ENCODE measurements around the gene GGPS1. TPM values are rescaled to one million over a fixed set of nuclear protein-coding genes. Genes with fewer than 3 reads are reported as not detected.
A peak's percentile ranks its signal among the peaks of the same experiment; 100 is the strongest.
"Not testable (repeated sequence)": the region's sequence is repeated elsewhere in the genome, so short reads cannot be mapped to it uniquely, and the experiment has no call there.

Gene GGPS1
- polyA plus RNA-seq, 3 donors, result 7.9 to 53.0 (median 45.8) TPM

DNA sequence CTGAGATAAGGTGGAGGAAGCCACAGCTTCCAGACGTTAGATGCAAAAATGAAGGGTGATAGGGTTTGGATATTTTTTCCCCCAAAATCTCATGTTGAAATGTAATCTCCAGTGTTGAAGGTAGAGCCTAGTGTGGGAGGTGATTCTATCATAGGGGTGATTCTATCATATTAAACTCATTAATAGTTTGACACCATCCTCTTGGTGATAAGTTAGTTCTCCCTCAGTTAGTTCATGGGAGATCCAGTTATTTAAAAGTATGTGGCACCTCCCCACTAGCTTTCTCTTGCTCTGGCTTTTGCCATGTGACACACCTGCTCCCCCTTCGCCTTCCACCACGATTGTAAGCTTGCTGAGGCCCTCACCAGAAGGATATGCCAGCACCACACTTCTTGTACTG lies 30.5 kb downstream of the GGPS1 start:
- intact Hi-C loops (cut with micrococcal nuclease), result no loop called here
- Mint-ChIP-seq H3K4me1 (peaks cover 6% of the 10 kb centered on the region), H3K27ac (peak overlapping the region in 1 of 7 donors; percentile 52), H3K4me3 (no peak overlapping the region), H3K9me3 (no peaks in the 10 kb centered on the region), H3K27me3 (ENCODE audit: low read depth in 3 of 3) (peaks cover 0 to 5% (median 3%) of the 10 kb centered on the region in 3 donors), H3K36me3 (no peaks in the 10 kb centered on the region)
- no peaks in the 10 kb centered on the region for H4K20me1 ChIP-seq (ENCODE audit: insufficient read depth, low read length)
- H3K79me2 ChIP-seq (ENCODE audit: insufficient read depth, low read length), result no peaks in the 10 kb centered on the region
- no peak overlapping the region for H2AFZ ChIP-seq (ENCODE audit: insufficient read depth, low read depth, low read length, poor library complexity, severe bottlenecking)
- H3K36me3 ChIP-seq (replicated peaks in 1 of 2; ENCODE audit: control insufficient read depth in 1 of 2, insufficient read depth in 2 of 2, low read length in 2 of 2), result no peaks in the 10 kb centered on the region
- H3K27me3 ChIP-seq (ENCODE audit: control insufficient read depth in 2 of 2, insufficient read depth in 2 of 2, low read length in 2 of 2), result no peaks in the 10 kb centered on the region
- no peak overlapping the region for H3K4me3 ChIP-seq (replicated peaks in 1 of 3; ENCODE audit: low read depth in 2 of 3, low read length in 3 of 3)
- no peak for DNase-seq
- TF ChIP-seq CTCF (IDR thresholded peaks at IDR 0.05), result no peak
- H3K4me2 ChIP-seq (replicated peaks; ENCODE audit: extremely low read depth, low read length, poor library complexity, severe bottlenecking), result no peak overlapping the region
- no CpG with 5 or more reads among the region's 3 CpGs for WGBS (ENCODE audit: insufficient coverage)
- H3K9ac ChIP-seq (ENCODE audit: insufficient read depth, low read length, poor library complexity, severe bottlenecking), result no peak overlapping the region
- H3K4me1 ChIP-seq (ENCODE audit: control insufficient read depth in 1 of 2, insufficient read depth in 2 of 2, low read length in 2 of 2), result no peaks in the 10 kb centered on the region
- H3K9me3 ChIP-seq (replicated peaks in 1 of 2; ENCODE audit: control insufficient read depth in 1 of 2, insufficient read depth in 1 of 2, low read length in 2 of 2), result no peaks in the 10 kb centered on the region
- no peak overlapping the region for H3K27ac ChIP-seq (ENCODE audit: low read depth in 1 of 2, low read length in 2 of 2)

- H3K27me3 Mint-ChIP-seq (ENCODE audit: low read depth in 3 of 3); H3K9ac ChIP-seq (ENCODE audit: insufficient read depth, low read length, poor library complexity, severe bottlenecking); H2AFZ ChIP-seq (ENCODE audit: insufficient read depth, low read depth, low read length, poor library complexity, severe bottlenecking); H3K4me2 ChIP-seq (replicated peaks; ENCODE audit: extremely low read depth, low read length, poor library complexity, severe bottlenecking); H3K4me3 Mint-ChIP-seq; H3K27ac Mint-ChIP-seq; H4K20me1 ChIP-seq (ENCODE audit: insufficient read depth, low read length); H3K4me3 ChIP-seq (replicated peaks in 1 of 3; ENCODE audit: low read depth in 2 of 3, low read length in 3 of 3); H3K36me3 ChIP-seq (replicated peaks in 1 of 2; ENCODE audit: control insufficient read depth in 1 of 2, insufficient read depth in 2 of 2, low read length in 2 of 2); H3K27ac ChIP-seq (ENCODE audit: low read depth in 1 of 2, low read length in 2 of 2); intact Hi-C loops (cut with micrococcal nuclease); H3K9me3 Mint-ChIP-seq; H3K36me3 Mint-ChIP-seq; H3K9me3 ChIP-seq (replicated peaks in 1 of 2; ENCODE audit: control insufficient read depth in 1 of 2, insufficient read depth in 1 of 2, low read length in 2 of 2); H3K27me3 ChIP-seq (ENCODE audit: control insufficient read depth in 2 of 2, insufficient read depth in 2 of 2, low read length in 2 of 2); DNase-seq: not testable (repeated sequence)
- WGBS (ENCODE audit: insufficient coverage), result 100% methylated on average over 2 of the region's 9 CpGs
- Histone ChIP-seq H3K79me2 (ENCODE audit: insufficient read depth, low read length) (peaks cover 17% of the 10 kb centered on the region), H3K4me1 (ENCODE audit: control insufficient read depth in 1 of 2, insufficient read depth in 2 of 2, low read length in 2 of 2) (peaks cover 11 to 17% of the 10 kb centered on the region in 2 donors)
- peaks cover 25% of the 10 kb centered on the region for H3K4me1 Mint-ChIP-seq
These were observed 35.8 kb downstream of the GGPS1 start for GRCh38 chr1:235364189-235364588.
